ENCODE results near the gene SEC24A.

SEC24A gene

GRCh38 chr5:134736173-134736812 lies 87.7 kb downstream of the SEC24A start:
- H3K4me3 ChIP-seq (ENCODE audit: low read depth, low read length), result no peak overlapping the region
- no peak for TF ChIP-seq CTCF (IDR thresholded peaks at IDR 0.05; ENCODE audit: insufficient read depth, low read length, missing control alignments)
- no peak for DNase-seq (ENCODE audit: low read depth, low spot score)
- CTCF ChIA-PET, result interaction anchor here (0.9 to 6.8 kb wide), 5 partner anchors 13 to 168 kb away, joined by 3 to 49 read pairs (median 3); partner anchors contain the start of gene PCBD2
- POLR2A ChIA-PET, result no interaction called here

- peak; percentile 77 for DNase-seq (ENCODE audit: low read depth, low spot score)
- POLR2A ChIA-PET, result interaction anchor here (1.0 to 1.2 kb wide), 6 partner anchors 10 to 168 kb away, joined by 3 to 7 read pairs (median 4); partner anchors contain the start of genes C5orf24, PCBD2 and TXNDC15
- CTCF ChIA-PET, result interaction anchor here (0.6 to 6.8 kb wide), 7 partner anchors 13 to 303 kb away, joined by 3 to 53 read pairs (median 4); partner anchors contain the start of genes DDX46 and PCBD2
- H3K4me3 ChIP-seq (ENCODE audit: low read depth, low read length), result peak within 1 kb of the TSS; percentile 94
- TF ChIP-seq CTCF (IDR thresholded peaks at IDR 0.05; ENCODE audit: insufficient read depth, low read length, missing control alignments), result peak; percentile 62
Observed at GRCh38 chr5:134738133-134738962, 89.8 kb downstream of the SEC24A start, which contains the start of gene CAMLG. TSS of gene CAMLG (plus strand) at chr5:134738548. CDS start at chr5:134738621, 73 bp downstream.

GRCh38 chr5:134738963-134739661 lies 90.5 kb downstream of the SEC24A start:
- ChIA-PET POLR2A (interaction anchor here (1.0 to 1.2 kb wide), 6 partner anchors 10 to 167 kb away, joined by 3 to 7 read pairs (median 4); partner anchors contain the start of genes C5orf24, PCBD2 and TXNDC15), CTCF (interaction anchor here (0.5 to 6.8 kb wide), 9 partner anchors 10 to 166 kb away, joined by 3 to 53 read pairs (median 4); partner anchors contain the start of genes DDX46 and PCBD2)
- H3K4me3 ChIP-seq (ENCODE audit: low read depth, low read length), result peak overlapping the region; percentile 94
- DNase-seq (ENCODE audit: low read depth, low spot score), result no peak
- no peak for TF ChIP-seq CTCF (IDR thresholded peaks at IDR 0.05; ENCODE audit: insufficient read depth, low read length, missing control alignments)

- POLR2A ChIA-PET, result no interaction called here
- TF ChIP-seq CTCF (IDR thresholded peaks at IDR 0.05; ENCODE audit: insufficient read depth, low read length, missing control alignments), result no peak
- CTCF ChIA-PET, result interaction anchor here (1.1 to 6.8 kb wide), 4 partner anchors 10 to 164 kb away, joined by 3 to 53 read pairs (median 29); partner anchors contain the start of genes DDX46 and PCBD2
- no peak overlapping the region for H3K4me3 ChIP-seq (ENCODE audit: low read depth, low read length)
- DNase-seq (ENCODE audit: low read depth, low spot score), result no peak
Observed at GRCh38 chr5:134741052-134741451, 92.5 kb downstream of the SEC24A start.

- no peak for DNase-seq (ENCODE audit: low read depth, low spot score)
- TF ChIP-seq CTCF (IDR thresholded peaks at IDR 0.05; ENCODE audit: insufficient read depth, low read length, missing control alignments), result no peak
- no peak overlapping the region for H3K4me3 ChIP-seq (ENCODE audit: low read depth, low read length)
- POLR2A ChIA-PET, result no interaction called here
- CTCF ChIA-PET, result interaction anchor here (1.1 to 6.8 kb wide), 2 partner anchors 13 to 163 kb away, joined by 5 to 49 read pairs; partner anchors contain the start of gene PCBD2
Observed at GRCh38 chr5:134742134-134742533, 93.5 kb downstream of the SEC24A start.

All from AG04449 (cell line).